Measurements from ENCODE around the gene PSMB7.

DNA sequence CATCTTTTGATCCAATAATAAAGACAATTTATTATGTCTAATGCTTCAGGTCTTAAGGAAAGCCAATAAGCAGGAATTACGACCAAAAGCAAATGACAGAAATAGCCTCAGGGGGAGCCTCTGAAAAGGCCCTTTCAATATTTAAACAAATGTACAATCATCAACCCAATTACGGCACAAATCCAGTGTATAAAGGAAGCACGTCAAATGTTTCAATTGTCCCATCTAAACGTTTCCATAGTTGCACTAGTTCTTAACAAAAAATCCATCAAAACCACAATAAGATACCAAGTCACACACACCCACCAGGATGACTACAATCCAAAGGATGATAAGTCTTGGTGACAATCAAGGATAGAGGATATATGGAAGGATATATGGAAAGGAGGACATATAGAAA lies 41.9 kb downstream of the PSMB7 start:
- TF ChIP-seq, protein P1, sequence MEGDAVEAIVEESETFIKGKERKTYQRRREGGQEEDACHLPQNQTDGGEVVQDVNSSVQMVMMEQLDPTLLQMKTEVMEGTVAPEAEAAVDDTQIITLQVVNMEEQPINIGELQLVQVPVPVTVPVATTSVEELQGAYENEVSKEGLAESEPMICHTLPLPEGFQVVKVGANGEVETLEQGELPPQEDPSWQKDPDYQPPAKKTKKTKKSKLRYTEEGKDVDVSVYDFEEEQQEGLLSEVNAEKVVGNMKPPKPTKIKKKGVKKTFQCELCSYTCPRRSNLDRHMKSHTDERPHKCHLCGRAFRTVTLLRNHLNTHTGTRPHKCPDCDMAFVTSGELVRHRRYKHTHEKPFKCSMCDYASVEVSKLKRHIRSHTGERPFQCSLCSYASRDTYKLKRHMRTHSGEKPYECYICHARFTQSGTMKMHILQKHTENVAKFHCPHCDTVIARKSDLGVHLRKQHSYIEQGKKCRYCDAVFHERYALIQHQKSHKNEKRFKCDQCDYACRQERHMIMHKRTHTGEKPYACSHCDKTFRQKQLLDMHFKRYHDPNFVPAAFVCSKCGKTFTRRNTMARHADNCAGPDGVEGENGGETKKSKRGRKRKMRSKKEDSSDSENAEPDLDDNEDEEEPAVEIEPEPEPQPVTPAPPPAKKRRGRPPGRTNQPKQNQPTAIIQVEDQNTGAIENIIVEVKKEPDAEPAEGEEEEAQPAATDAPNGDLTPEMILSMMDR (IDR thresholded peaks at IDR 0.05) = no peak
- no peak for TF ChIP-seq ZFX (IDR thresholded peaks at IDR 0.05; ENCODE audit: borderline replicate concordance)
